ENCODE results near the gene CCIN. TPM values are rescaled to one million over a fixed set of nuclear protein-coding genes. Genes with fewer than 3 reads are reported as not detected.

The CCIN gene
- total and polyA plus RNA-seq, 9 of the 15 experiments (the other 6 are each of a cell fraction or from before 2014, with no cell fraction given), result not detected

- no peak overlapping the region for H3K4me2 ChIP-seq (ENCODE audit: insufficient read depth, low read length)
- no peak overlapping the region for H3K9ac ChIP-seq (ENCODE audit: insufficient read depth in 1 of 2, low read depth in 2 of 2, low read length in 2 of 2)
- no peak overlapping the region for H2AFZ ChIP-seq (ENCODE audit: low read depth, low read length)
- H3K9me3 ChIP-seq (replicated peaks; ENCODE audit: control insufficient read depth, insufficient read depth, low read depth, low read length), result 0 out of 2 replicates have a peak, but pooled peaks cover 1% of the 10 kb centered on the region
- in situ Hi-C loops (cut with MboI), result no loop called here
- peaks cover 3 to 6% of the 10 kb centered on the region in 2 experiments; a peak in 4 of 5 replicates for H3K4me1 ChIP-seq (replicated peaks in 1 of 2; ENCODE audit: control insufficient read depth in 2 of 2, insufficient read depth in 2 of 2, low read length in 2 of 2)
- no peaks in the 10 kb centered on the region for H3K27me3 ChIP-seq (ENCODE audit: control insufficient read depth in 2 of 2, insufficient read depth in 2 of 2, low read length in 2 of 2)
- FAIRE-seq (no peak), DNase-seq (ENCODE audit: extremely low read depth in 1 of 4, low spot score in 3 of 4) (no peak), ATAC-seq (no peak)
- no peaks in the 10 kb centered on the region for H3K9me1 ChIP-seq (ENCODE audit: control insufficient read depth, insufficient read depth, low read length)
- intact Hi-C loops (cut with micrococcal nuclease), result no loop called here
- no peak overlapping the region for H3K4me3 ChIP-seq
- no peak for TF ChIP-seq RAD21 (CRISPR knock-in tag; conservative IDR thresholded peaks at IDR 0.05 in 1 of 2, IDR thresholded peaks at IDR 0.05 in 1 of 2)
- no peak for TF ChIP-seq BRD4 (IDR thresholded peaks at IDR 0.05)
- TF ChIP-seq, protein P1, sequence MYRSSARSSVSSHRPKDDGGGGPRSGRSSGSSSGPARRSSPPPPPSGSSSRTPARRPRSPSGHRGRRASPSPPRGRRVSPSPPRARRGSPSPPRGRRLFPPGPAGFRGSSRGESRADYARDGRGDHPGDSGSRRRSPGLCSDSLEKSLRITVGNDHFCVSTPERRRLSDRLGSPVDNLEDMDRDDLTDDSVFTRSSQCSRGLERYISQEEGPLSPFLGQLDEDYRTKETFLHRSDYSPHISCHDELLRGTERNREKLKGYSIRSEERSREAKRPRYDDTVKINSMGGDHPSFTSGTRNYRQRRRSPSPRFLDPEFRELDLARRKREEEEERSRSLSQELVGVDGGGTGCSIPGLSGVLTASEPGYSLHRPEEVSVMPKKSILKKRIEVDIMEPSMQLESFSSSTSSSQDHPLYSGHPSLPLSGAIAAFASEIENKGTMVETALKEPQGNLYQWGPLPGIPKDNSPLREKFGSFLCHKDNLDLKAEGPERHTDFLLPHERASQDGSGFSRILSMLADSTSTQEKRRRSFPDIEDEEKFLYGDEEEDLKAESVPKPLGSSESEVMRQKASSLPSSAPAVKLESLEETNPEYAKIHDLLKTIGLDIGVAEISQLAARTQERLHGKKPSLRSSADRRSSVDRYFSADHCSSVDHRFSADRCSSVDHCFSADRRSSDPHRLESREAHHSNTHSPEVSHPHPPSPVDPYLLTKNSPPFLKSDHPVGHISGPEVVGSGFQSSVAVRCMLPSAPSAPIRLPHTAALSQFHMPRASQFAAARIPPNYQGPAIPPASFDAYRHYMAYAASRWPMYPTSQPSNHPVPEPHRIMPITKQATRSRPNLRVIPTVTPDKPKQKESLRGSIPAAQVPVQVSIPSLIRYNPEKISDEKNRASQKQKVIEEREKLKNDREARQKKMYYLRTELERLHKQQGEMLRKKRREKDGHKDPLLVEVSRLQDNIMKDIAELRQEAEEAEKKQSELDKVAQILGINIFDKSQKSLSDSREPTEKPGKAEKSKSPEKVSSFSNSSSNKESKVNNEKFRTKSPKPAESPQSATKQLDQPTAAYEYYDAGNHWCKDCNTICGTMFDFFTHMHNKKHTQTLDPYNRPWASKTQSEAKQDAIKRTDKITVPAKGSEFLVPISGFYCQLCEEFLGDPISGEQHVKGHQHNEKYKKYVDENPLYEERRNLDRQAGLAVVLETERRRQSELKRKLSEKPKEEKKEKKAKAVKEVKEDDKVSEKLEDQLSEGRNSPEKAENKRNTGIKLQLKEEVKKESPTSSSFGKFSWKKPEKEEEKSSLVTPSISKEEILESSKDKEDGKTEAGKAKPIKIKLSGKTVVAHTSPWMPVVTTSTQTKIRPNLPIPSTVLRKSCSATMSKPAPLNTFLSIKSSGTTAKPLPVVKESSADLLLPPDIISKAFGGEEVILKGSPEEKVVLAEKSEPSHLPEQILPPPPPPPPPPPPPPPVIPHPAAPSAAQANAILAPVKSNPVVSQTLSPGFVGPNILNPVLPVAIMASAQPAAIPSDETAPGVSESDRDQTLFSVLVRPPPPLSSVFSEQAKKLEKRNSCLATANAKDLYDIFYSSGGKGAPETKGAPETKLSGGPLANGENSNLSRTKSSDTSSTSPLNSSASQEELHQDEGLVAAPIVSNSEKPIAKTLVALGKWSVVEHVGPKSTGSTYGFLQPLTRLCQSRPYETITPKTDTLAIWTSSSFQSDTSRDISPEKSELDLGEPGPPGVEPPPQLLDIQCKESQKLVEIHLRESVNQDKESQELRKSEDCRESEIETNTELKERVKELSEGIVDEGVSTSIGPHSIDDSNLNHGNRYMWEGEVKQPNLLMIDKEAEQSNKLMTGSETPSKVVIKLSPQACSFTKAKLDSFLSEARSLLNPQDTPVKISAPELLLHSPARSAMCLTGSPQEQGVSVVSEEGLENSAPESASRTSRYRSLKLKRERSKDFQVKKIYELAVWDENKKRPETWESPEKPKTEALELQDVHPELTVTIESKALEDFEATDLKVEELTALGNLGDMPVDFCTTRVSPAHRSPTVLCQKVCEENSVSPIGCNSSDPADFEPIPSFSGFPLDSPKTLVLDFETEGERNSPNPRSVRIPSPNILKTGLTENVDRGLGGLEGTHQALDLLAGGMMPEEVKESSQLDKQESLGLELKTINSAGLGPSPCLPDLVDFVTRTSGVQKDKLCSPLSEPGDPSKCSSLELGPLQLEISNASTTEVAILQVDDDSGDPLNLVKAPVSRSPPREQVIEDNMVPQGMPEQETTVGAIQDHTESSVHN (IDR thresholded peaks at IDR 0.05; ENCODE audit: borderline replicate concordance in 1 of 2, low read depth in 1 of 2), result no peak
- no peak for TF ChIP-seq MBD2 (IDR thresholded peaks at IDR 0.05; ENCODE audit: borderline replicate concordance, low read depth)
- TF ChIP-seq ZNF239 (CRISPR knock-in tag; IDR thresholded peaks at IDR 0.05), result no peak
- TF ChIP-seq PHF21A (IDR thresholded peaks at IDR 0.05; ENCODE audit: borderline replicate concordance, low read depth), result no peak
- TF ChIP-seq RCOR1 (IDR thresholded peaks at IDR 0.05; ENCODE audit: borderline replicate concordance in 1 of 2, low read depth in 2 of 2, low read length in 2 of 2), result no peak
- no peak for TF ChIP-seq TEAD1 (CRISPR knock-in tag; IDR thresholded peaks at IDR 0.05)
- no peak for TF ChIP-seq ZNF507 (tag; conservative IDR thresholded peaks at IDR 0.05)
- ChIA-PET CTCF (ENCODE audit: low intra/inter-chr PET ratio) (no interaction called here), POLR2A (interaction anchor here (0.6 kb wide), 1 partner anchor 686 kb away, joined by 3 read pairs; no protein-coding TSS in a partner anchor)
- BruUV-seq (replicated peaks), result no TSS peak
- no peak overlapping the region for H3K27ac ChIP-seq (ENCODE audit: extremely low read depth, low read depth, low read length)
- no peaks in the 10 kb centered on the region for H3K79me2 ChIP-seq (ENCODE audit: control insufficient read depth, insufficient read depth, low read length)
- no peaks in the 10 kb centered on the region for H3K36me3 ChIP-seq (ENCODE audit: control insufficient read depth, insufficient read depth, low read length)
- WGBS (ENCODE audit: insufficient coverage, low coverage, missing lambda C conversion rate), result 81% methylated on average over 7 of the region's 7 CpGs
- no peaks in the 10 kb centered on the region for H4K20me1 ChIP-seq (replicated peaks; ENCODE audit: control insufficient read depth, insufficient read depth, low read length)
Measured at GRCh38 chr9:36158917-36159316, 10.3 kb upstream of the CCIN start.

All from K562 (cell line).